PC-9 (cell line): ENCODE measurements around the gene TLE4. TPM values are rescaled to one million over a fixed set of nuclear protein-coding genes. Genes with fewer than 3 reads are reported as not detected.

Experiments
- BruUV-seq: library from RNA; stranded (reverse); fragments of 400-500 nt; replicated peaks from 2 replicates; lab custom pipeline; 2021; lab: Mats Ljungman, UMichigan
- CTCF ChIA-PET: fragments of 300-600 bp; sonication (Branson Sonifier 250); formaldehyde crosslinking; loops from one replicate; lab custom pipeline; 2022; ENCODE audit warnings: antibody characterized with exemption; lab: Charles Lee
- POLR2A ChIA-PET: fragments of 300-600 bp; sonication (Branson Sonifier 250); formaldehyde crosslinking; loops from one replicate; lab custom pipeline; 2022; ENCODE audit warnings: antibody characterized with exemption; ENCODE audit not compliant: unreplicated experiment; lab: Charles Lee
- DNase-seq, 2 experiments: peaks; one replicate each; pipeline versions ENCODE4 v3.0.0 to v3.0.0-alpha.2; 2015 to 2022; ENCODE audit warnings: mixed read lengths in 1 of 2
- H2AFZ ChIP-seq: fragments of 200-600 bp; sonication (generic); 2 replicates; pipeline ENCODE4 v1.8.1; 2017; ENCODE audit warnings: antibody characterized with exemption
- H3F3A ChIP-seq: fragments of 200-600 bp; sonication (generic); 2 replicates; pipeline ENCODE4 v1.8.1; 2017; ENCODE audit warnings: antibody characterized with exemption, mild to moderate bottlenecking, low read depth; ENCODE audit not compliant: insufficient read depth
- H3K27ac ChIP-seq: fragments of 200-600 bp; sonication (generic); 2 replicates; pipeline ENCODE4 v1.6.1; 2016; ENCODE audit warnings: mixed run types
- H3K27me3 ChIP-seq: fragments of 200-600 bp; sonication (generic); 2 replicates; pipeline ENCODE4 v1.6.1; 2016; ENCODE audit warnings: low read depth, mixed run types; ENCODE audit not compliant: insufficient read depth
- H3K36me3 ChIP-seq: fragments of 200-600 bp; sonication (generic); 2 replicates; pipeline ENCODE4 v1.6.1; 2016; ENCODE audit warnings: low read depth, mixed run types
- H3K4me1 ChIP-seq: fragments of 200-600 bp; sonication (generic); replicated peaks from 2 replicates; pipeline ENCODE4 v1.6.1; 2016; ENCODE audit warnings: mixed run types; ENCODE audit not compliant: insufficient read depth
- H3K4me2 ChIP-seq: fragments of 200-600 bp; sonication (generic); 2 replicates; pipeline ENCODE4 v1.6.1; 2017; ENCODE audit warnings: mixed run types
- H3K4me3 ChIP-seq: fragments of 200-600 bp; sonication (generic); 2 replicates; pipeline ENCODE4 v1.6.1; 2016; ENCODE audit warnings: mixed run types
- H3K79me2 ChIP-seq: fragments of 200-600 bp; sonication (generic); 2 replicates; pipeline ENCODE4 v1.6.1; 2017; ENCODE audit warnings: low read depth, mixed run types
- H3K9me2 ChIP-seq: fragments of 200-600 bp; sonication (generic); 2 replicates; pipeline ENCODE4 v1.8.1; 2017; ENCODE audit warnings: mild to moderate bottlenecking; ENCODE audit not compliant: insufficient read depth
- H3K9me3 ChIP-seq: fragments of 200-600 bp; sonication (generic); 2 replicates; pipeline ENCODE4 v1.8.1; 2016; ENCODE audit warnings: low read depth; ENCODE audit not compliant: insufficient read depth
- H4K20me1 ChIP-seq: fragments of 200-600 bp; sonication (generic); 2 replicates; pipeline ENCODE4 v1.8.1; 2017; ENCODE audit not compliant: insufficient read depth
- CTCF ChIP-seq: fragments of 200-600 bp; sonication (generic); conservative IDR thresholded peaks from 2 replicates; pipeline ENCODE4 v1.6.1; 2017; ENCODE audit warnings: mixed run types, antibody characterized with exemption, mild to moderate bottlenecking, moderate library complexity
- EZH2 ChIP-seq: fragments of 200-600 bp; sonication (generic); IDR thresholded peaks from 2 replicates; pipeline ENCODE4 v1.8.0; 2017; ENCODE audit warnings: antibody characterized with exemption, low read depth
- intact Hi-C: fragments of 100-400 bp; cut with micrococcal nuclease; formaldehyde crosslinking; loops from one replicate; pipeline ENCODE4 v1.10.0; 2022; ENCODE audit not compliant: unreplicated experiment
- total RNA-seq: library from RNA; stranded (reverse); gene quantifications from 2 replicates; pipeline ENCODE4 v1.2.3, GENCODE V29; 2021

TLE4 gene
- total RNA-seq, 1 experiment from 2014 or later: not detected

- H3K4me2 ChIP-seq: no peak overlapping the region
Measured at GRCh38 chr9:79709743-79710674, 138.2 kb downstream of the TLE4 start.

GRCh38 chr9:79711874-79712273 is 140.1 kb downstream of the TLE4 start:
- CTCF ChIA-PET: no interaction called here
- BruUV-seq: no TSS peak
- Histone ChIP-seq H3K9me2 (no peaks in the 10 kb centered on the region), H4K20me1 (no peaks in the 10 kb centered on the region), H3K4me2 (no peak overlapping the region), H3K4me3 (no peak overlapping the region), H3K27ac (no peak overlapping the region), H3K9me3 (no peaks in the 10 kb centered on the region), H3K79me2 (no peaks in the 10 kb centered on the region), H3F3A (no peaks in the 10 kb centered on the region), H3K36me3 (no peaks in the 10 kb centered on the region), H3K4me1 (no peaks in the 10 kb centered on the region), H3K27me3 (no peaks in the 10 kb centered on the region), H2AFZ (no peak overlapping the region)
- no peak for TF ChIP-seq EZH2
- TF ChIP-seq CTCF: no peak
- POLR2A ChIA-PET: no interaction called here
- intact Hi-C loops: no loop called here
- no peak for DNase-seq

More at GRCh38 chr9:79709743-79710674, 138.2 kb downstream of the TLE4 start:
- no peaks in the 10 kb centered on the region for H3K79me2 ChIP-seq
- H2AFZ ChIP-seq: no peak overlapping the region
- TF ChIP-seq EZH2: no peak
- no peak for TF ChIP-seq CTCF
- no peak overlapping the region for H3K27ac ChIP-seq
- intact Hi-C loops: no loop called here
- no TSS peak for BruUV-seq
- H3K9me2 ChIP-seq: no peaks in the 10 kb centered on the region
- DNase-seq: no peak
- no peaks in the 10 kb centered on the region for H4K20me1 ChIP-seq
- no peak overlapping the region for H3K4me3 ChIP-seq
- 0 out of 2 replicates have a peak, but pooled peaks cover under 1% of the 10 kb centered on the region for H3K27me3 ChIP-seq
- H3K9me3 ChIP-seq: no peaks in the 10 kb centered on the region
- no peaks in the 10 kb centered on the region for H3K4me1 ChIP-seq
- no peaks in the 10 kb centered on the region for H3K36me3 ChIP-seq
- CTCF ChIA-PET: no interaction called here
- POLR2A ChIA-PET: no interaction called here
- H3F3A ChIP-seq: no peaks in the 10 kb centered on the region

GRCh38 chr9:79719021-79719420 is 147.3 kb downstream of the TLE4 start:
- ChIA-PET CTCF (no interaction called here), POLR2A (no interaction called here)
- Histone ChIP-seq H3K4me3 (no peak overlapping the region), H3K9me3 (no peaks in the 10 kb centered on the region), H3K4me1 (no peaks in the 10 kb centered on the region), H2AFZ (no peak overlapping the region), H3K9me2 (no peaks in the 10 kb centered on the region), H3K4me2 (no peak overlapping the region), H3K27me3 (peaks cover 38% of the 10 kb centered on the region), H3K36me3 (no peaks in the 10 kb centered on the region), H4K20me1 (no peaks in the 10 kb centered on the region), H3K27ac (no peak overlapping the region), H3F3A (no peaks in the 10 kb centered on the region), H3K79me2 (no peaks in the 10 kb centered on the region)
- BruUV-seq: no TSS peak
- TF ChIP-seq EZH2 (no peak), CTCF (no peak)
- no peak for DNase-seq
- intact Hi-C loops: no loop called here
